Heart right ventricle (tissue), 16 donors: Measurements from ENCODE around the gene RDH5. TPM values are rescaled to one million over a fixed set of nuclear protein-coding genes. Genes with fewer than 3 reads are reported as not detected.

Experiments used
- ATAC-seq, 8 donors: fragments of 200-7000 bp; cut with Tn5 transposase; one replicate each; pipeline ENCODE4 v1.9.1; 2020; ENCODE audit warnings: mild to moderate bottlenecking in 8 of 8, moderate library complexity in 8 of 8, moderate number of reproducible peaks in 1 of 8
- DNase-seq, 2 donors: peaks; one replicate each; pipeline ENCODE4 v3.0.0-alpha.2; 2020
- H3K27ac ChIP-seq, 10 donors: fragments of 200-600 bp; sonication (generic) in 2 of 10; one replicate each; pipeline versions ENCODE4 v1.5.0 to v1.8.0; 2020 to 2022; ENCODE audit warnings: mild to moderate bottlenecking in 3 of 10
- H3K27me3 ChIP-seq, 7 donors: fragments of 200-600 bp; one replicate each; pipeline ENCODE4 v1.8.0; 2021 to 2022; ENCODE audit warnings: mild to moderate bottlenecking in 2 of 7
- H3K36me3 ChIP-seq, 9 donors: fragments of 200-600 bp; sonication (generic) in 1 of 9; one replicate each; pipeline versions ENCODE4 v1.5.0 to v1.8.0; 2020 to 2022; ENCODE audit warnings: mild to moderate bottlenecking in 2 of 9
- H3K4me1 ChIP-seq, 9 donors: fragments of 200-600 bp; sonication (generic) in 1 of 9; one replicate each; pipeline versions ENCODE4 v1.5.0 to v1.8.0; 2020 to 2022; ENCODE audit warnings: mild to moderate bottlenecking in 4 of 9
- H3K4me3 ChIP-seq, 10 donors: fragments of 200-600 bp; sonication (generic) in 2 of 10; one replicate each; pipeline versions ENCODE4 v1.5.0 to v1.8.0; 2020 to 2022; ENCODE audit warnings: mild to moderate bottlenecking in 7 of 10, moderate library complexity in 2 of 10
- H3K9me3 ChIP-seq, 11 donors: fragments of 200-600 bp in 10 of 11; sonication (generic) in 2 of 11; one replicate each; pipeline versions ENCODE4 v1.5.0 to v1.8.0; 2013 to 2022; ENCODE audit warnings: mild to moderate bottlenecking in 2 of 11, control low read depth in 1 of 11, moderate library complexity in 1 of 11
- CTCF ChIP-seq, 9 donors: fragments of 200-600 bp; sonication (generic) in 2 of 9; IDR thresholded peaks; one replicate each; pipeline versions ENCODE4 v1.5.0 to v1.8.0; 2021 to 2022; ENCODE audit warnings: antibody characterized with exemption in 9 of 9, mild to moderate bottlenecking in 5 of 9, moderate library complexity in 1 of 9
- WGBS, 2 donors: extraction: QIAGEN DNeasy Blood & Tissue Kit; methylation state at CpG; one replicate each; pipeline ENCODE4 v1.1.7; 2013; ENCODE audit warnings: inconsistent platforms in 1 of 2; 5-methylcytosine and 5-hydroxymethylcytosine counted together
- intact Hi-C, 10 donors: fragments of 100-400 bp; cut with DNase I; formaldehyde crosslinking; loops; one replicate each; pipeline versions ENCODE4 v1.11.1 to v1.14.2; 2022
- polyA plus RNA-seq, 2 donors: library from polyadenylated mRNA; stranded (reverse); fragments of 200-250 nt; gene quantifications; one replicate each; pipeline ENCODE4 v1.2.3, GENCODE V29; 2013
- total RNA-seq, 10 donors: library from RNA; stranded (reverse); fragmentation: NEBNext Ultra II Directional in 3 of 10; extraction: Animal tissue kit (Norgen Biotek cat#: 25700) in 3 of 10; gene quantifications; one replicate each; pipeline versions ENCODE4 v1.2.1 to v1.2.4, GENCODE V29; 2021 to 2023
- donor health status: Arrhythmogenic right ventricular cardiomyopathy.
- donor health status: ischemic (EF 13 %, LVEDD 7.1; RV severe dilation, severe dysfunction).
- donor health status: healthy with polysubstance abuse.
- donor health status: DM: no; HTN: yes; CAD: no.
- donor health status: DM: no; HTN: no; CAD: no.
- donor health status: ischemic (EF 25% LVEDD 6.9; RV normal size, moderate dysfunction).
- donor health status: ischemic (EF 25% LVEDD 5.7; RV mildly dilated, moderate dysfunction).
- donor health status: healthy.
- donor health status: DM: yes; HTN: yes; CAD: no.
- donor health status: Ischemic cardiomyopathy.
- donor health status: ischemic (EF 35%, LVEDD 5.7; RV mildly dilated, moderate dysfunction).
- donor health status: nonischemic (EF 11% LVEDD 7.7; RV severe dilation, severe dysfunction).
- donor health status: DM: yes; HTN: yes; CAD: no.
- donor health status: PGD.
- donor health status: ischemic (EF 29% LVEDD 5.4; RV normal size, mild dysfunction).
- donor health status: nonischemic (EF 23%, LVEDD 6.1; RV moderate dilation, normal function).

Gene RDH5
- total and polyA plus RNA-seq, 12 donors, result 4.9 to 54.5 (median 15.2) TPM

GRCh38 chr12:55694188-55694515 is 26.0 kb upstream of the RDH5 start:
- no peak for TF ChIP-seq CTCF (IDR thresholded peaks at IDR 0.05)
- intact Hi-C loops, result no loop called here
- 95 to 96% methylated on average over 7 of the region's 7 CpGs for WGBS, 2 donors
- H3K36me3 ChIP-seq, result peaks cover 0 to 83% (median 34%) of the 10 kb centered on the region in 9 donors
- H3K27ac ChIP-seq, result no peak overlapping the region
- H3K4me3 ChIP-seq, result no peak overlapping the region
- peak in 2 of 8 donors; percentile 8 to 23 for ATAC-seq
- DNase-seq, result no peak
- H3K9me3 ChIP-seq, result no peaks in the 10 kb centered on the region
- no peaks in the 10 kb centered on the region for H3K27me3 ChIP-seq
- peaks cover 0 to 3% (median 0%) of the 10 kb centered on the region in 9 donors for H3K4me1 ChIP-seq

- Histone ChIP-seq H3K27me3 (no peaks in the 10 kb centered on the region), H3K36me3 (peaks cover 0 to 81% (median 34%) of the 10 kb centered on the region in 9 donors), H3K4me1 (peaks cover 0 to 8% (median under 1%) of the 10 kb centered on the region in 9 donors), H3K4me3 (no peak overlapping the region), H3K27ac (no peak overlapping the region), H3K9me3 (no peaks in the 10 kb centered on the region)
- no peak for TF ChIP-seq CTCF (IDR thresholded peaks at IDR 0.05)
- DNase-seq, result no peak
- intact Hi-C loops, result no loop called here
- ATAC-seq, result peak in 1 of 8 donors; percentile 8
- WGBS, 2 donors, result 95 to 96% methylated on average over 4 of the region's 4 CpGs
Observed at GRCh38 chr12:55694651-55695050, 25.5 kb upstream of the RDH5 start.

DNA sequence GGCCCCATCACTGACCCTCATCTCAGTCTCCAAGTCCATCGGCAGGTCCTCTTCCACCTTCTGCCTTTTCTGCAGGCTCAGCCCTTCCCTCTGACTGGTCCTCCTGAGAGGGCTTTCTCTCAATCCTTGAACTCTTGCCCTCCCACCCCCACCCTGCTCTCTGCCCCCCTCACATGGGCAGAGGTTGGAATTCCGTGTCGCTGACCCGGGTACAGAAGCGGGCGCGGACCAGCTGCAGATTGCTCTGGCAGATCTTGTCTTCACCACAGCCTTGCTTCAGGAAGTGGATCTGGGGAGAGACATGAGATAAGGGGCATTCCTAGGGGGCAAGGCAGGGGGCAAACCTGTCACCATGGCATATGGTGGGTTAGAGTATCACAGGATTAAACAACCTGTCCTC is 24.8 kb upstream of the RDH5 start:
- no peaks in the 10 kb centered on the region for H3K27me3 ChIP-seq
- H3K4me1 ChIP-seq, result peaks cover 0 to 15% (median 7%) of the 10 kb centered on the region in 9 donors
- H3K4me3 ChIP-seq, result no peak overlapping the region
- WGBS, 2 donors, result 75 to 86% methylated on average over 7 of the region's 7 CpGs
- TF ChIP-seq CTCF (IDR thresholded peaks at IDR 0.05), result no peak
- intact Hi-C loops, result no loop called here
- H3K9me3 ChIP-seq, result no peaks in the 10 kb centered on the region
- DNase-seq (no peak), ATAC-seq (no peak)
- H3K36me3 ChIP-seq, result peaks cover 0 to 88% (median 34%) of the 10 kb centered on the region in 9 donors
- H3K27ac ChIP-seq, result no peak overlapping the region

DNA sequence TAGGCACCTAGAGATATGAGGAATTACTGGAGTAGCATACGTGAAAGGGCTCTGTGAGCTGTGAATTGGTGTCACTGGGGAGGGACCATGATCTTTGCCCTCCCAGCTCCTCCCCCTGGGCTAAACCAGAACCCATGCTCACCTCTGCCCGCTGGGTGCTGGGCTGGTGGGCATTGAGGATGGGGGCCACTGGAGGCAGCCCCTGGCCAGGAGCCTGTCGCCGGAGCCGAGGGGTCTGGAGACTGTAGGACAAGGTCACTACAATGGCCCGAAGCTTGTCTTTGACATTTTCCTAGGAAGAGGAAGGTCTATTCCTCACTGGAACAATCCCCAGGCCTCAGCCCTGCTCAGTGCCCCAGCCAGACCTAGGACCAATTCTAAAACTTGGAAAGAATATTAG is 24.1 kb upstream of the RDH5 start:
- no peak for TF ChIP-seq CTCF (IDR thresholded peaks at IDR 0.05)
- Histone ChIP-seq H3K27me3 (no peaks in the 10 kb centered on the region), H3K9me3 (no peaks in the 10 kb centered on the region), H3K4me1 (peaks cover 0 to 23% (median 14%) of the 10 kb centered on the region in 9 donors), H3K4me3 (no peak overlapping the region), H3K36me3 (peaks cover 0 to 90% (median 34%) of the 10 kb centered on the region in 9 donors), H3K27ac (no peak overlapping the region)
- no peak for DNase-seq
- intact Hi-C loops, result no loop called here
- WGBS, 2 donors, result 87 to 91% methylated on average over 6 of the region's 6 CpGs
- no peak for ATAC-seq
